Suppressor macrophage treated with lipopolysaccharide for 1 hour (primary cell): ENCODE results near the gene LYRM9.
A peak's percentile ranks its signal among the peaks of the same experiment; 100 is the strongest.
"Not testable (repeated sequence)": the region's sequence is repeated elsewhere in the genome, so short reads cannot be mapped to it uniquely, and the experiment has no call there.

Experiments
- DNase-seq, 3 donors: peaks; one replicate each; pipeline ENCODE4 v3.0.0-alpha.2; 2020 to 2022

LYRM9 gene

DNA sequence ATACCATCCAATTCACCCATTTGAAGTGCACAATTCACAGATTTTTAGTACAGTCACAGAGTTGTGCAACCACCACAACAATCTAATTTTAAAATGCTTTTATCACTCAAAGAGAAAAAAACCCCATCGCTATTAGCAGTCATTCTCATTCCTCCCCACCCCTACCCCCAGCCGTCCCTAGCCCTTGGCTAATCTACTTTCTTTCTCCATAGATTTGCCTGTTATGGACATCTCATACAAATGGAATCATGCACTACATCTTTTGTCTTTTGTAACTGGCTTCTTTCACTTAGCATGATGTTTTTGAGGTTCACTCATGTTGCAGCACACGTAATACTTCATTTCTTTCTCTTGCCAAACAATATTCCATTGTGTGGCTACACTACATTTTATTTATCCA is 20.4 kb downstream of the LYRM9 start:
- no peak for DNase-seq

DNA sequence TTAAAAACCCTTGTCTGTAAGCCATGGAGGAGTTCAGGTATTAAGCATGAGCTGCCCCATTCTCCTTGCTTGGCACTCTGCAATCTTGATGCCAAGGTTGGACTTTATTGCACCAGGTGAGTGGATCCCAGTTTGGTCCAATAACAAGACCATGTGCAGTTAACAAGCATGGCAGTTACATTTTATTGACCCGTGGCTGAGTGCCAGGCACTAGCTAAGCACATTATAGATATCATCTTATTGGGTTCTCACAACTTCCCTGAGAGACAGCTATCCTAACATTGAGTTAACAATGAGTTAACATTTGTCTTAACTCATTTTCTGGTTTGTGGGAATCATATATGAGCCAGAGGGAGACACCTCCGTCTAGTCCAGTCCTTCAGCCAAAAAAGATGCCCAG is 21.8 kb downstream of the LYRM9 start:
- DNase-seq, result no peak

DNA sequence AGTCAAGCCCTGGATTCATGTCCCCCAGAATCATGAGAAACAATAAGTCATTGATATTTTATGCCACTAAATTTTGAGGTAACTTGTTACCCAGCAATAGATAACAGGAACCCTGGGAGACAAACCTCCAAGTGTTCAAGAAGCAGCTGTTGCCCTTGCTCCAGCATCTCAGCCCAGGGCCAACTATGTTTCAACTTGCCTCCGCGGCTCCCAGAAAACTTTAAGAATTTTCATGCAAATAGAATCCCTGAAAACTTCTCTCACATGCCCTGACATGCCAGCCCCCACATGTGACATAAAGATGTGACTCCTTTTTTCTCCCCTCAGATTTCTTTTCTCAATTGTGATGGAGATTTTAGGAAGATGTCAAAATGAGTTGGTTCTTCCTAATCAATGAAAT is 22.8 kb downstream of the LYRM9 start:
- no peak for DNase-seq

DNA sequence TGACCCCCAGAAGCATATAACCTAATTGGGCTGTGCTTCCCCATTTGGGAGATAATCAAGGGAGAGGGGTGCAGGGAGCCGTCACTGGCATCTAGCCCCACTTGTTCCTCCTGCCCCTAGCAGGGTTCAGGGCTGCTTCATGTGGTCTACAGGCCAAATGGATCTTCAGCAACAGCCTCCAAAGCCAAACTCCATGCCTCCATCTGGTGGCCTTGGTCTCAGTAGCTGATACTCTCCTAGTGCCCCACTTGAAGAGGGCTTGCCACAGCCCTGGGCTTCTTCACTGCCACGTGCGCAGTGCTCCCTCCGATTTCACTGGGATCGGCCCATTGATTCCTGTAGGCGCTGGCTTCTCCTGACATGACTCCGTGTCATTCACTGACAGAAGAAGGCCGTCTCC is 24.6 kb downstream of the LYRM9 start:
- DNase-seq, result no peak

DNA sequence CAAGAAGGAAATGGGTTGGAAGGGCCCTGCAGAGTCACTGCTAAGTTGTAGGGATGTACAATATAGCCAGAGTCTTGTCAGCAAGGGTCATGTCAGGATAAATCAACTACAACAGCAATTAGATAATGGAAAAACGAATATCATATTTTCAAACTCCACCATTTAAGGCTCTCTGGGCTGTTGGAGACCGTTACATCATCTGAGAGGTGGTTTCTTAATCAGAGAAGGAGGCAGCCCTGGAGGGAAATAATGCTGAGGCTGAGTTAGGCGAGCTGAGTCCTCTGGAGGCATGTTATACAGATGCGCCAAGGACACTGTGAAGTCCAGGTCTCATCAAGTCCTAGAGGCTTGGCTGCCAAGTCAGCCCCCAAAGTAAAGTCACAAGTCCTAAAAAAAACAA is 30.3 kb downstream of the LYRM9 start:
- DNase-seq, result no peak

DNA sequence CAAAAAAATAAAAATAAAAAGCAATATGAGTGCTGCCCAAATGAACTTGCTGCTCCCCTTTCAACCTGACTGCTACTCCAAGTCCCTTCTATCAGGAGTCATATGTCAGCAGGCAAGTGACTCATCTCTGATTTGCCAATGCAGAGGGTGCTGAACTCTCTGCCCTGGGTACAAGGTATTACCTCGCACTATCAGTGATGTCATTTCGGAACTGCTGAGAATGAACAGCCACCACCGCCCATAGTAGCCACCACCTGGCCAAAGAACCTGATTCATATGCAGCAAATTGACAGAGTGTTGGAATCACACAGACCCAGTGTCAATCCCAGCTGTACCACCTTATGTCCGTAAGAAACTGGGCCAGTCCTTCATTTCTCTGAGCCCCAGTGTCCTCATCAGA is 31.2 kb downstream of the LYRM9 start:
- peak; percentile 51 to 59 (median 54) for DNase-seq

DNA sequence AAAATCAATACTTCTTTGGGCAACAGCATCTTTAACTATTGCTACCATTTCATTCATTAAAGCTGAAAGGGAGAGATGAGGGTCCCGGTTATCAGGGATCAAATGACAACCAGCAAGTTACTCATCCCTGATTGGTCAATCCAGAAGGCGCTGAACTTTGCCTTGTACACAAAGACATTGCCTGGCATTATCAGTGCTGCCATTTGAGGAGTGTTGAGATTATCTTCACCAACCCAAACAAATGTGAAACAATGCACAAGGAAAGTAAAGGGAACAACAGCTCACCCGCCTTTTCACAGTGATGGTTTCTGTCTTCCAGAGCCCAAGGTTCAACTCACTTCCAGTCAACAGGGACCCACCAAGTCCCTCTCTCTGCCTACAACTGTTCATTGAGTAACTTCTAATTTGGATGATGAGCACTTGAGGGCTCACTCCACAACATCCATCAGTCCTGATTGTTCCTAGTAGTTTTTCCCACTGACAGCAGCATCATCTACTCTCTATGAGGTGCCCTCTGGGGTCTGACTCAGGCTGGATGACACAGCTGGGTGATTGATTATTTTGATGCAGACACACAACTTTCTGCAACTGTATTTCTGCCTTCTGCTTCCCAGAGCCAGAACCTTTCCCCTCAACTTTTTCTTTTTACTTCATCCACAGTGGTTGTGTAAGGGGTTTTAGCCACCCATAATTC is 32.0 kb downstream of the LYRM9 start:
- DNase-seq, result no peak

DNA sequence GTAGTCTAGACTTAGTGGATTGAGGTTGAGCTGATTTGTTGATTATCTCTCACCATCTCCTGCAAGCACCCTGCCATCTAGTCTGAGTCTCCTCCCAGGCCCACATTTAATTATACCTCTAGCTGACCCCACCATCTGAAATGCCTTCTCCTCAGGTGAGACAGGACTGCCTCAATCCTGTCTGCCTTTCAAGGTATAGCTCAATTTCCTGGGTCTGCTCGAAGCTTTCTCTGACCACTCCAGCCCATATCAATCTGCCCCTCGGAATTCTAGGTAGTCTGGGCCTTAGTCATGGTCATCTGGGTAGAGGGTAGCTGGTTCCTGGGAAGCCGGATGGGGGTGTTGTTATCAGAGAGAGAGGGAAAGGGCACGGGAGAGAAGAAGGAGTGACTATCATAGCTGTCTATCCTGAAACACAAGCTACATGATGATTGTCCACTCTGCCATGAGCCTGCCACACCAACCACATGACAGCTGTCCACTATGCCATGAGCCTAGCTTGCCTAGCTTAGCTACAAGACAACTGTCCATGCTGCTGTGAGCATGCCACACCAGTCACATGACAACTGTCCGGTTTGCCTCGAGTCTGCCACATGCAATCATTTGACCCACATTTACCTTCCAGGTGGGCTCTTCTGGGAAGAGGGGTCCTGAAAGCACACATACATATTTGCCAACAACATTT is 34.4 kb downstream of the LYRM9 start:
- DNase-seq, result no peak

DNA sequence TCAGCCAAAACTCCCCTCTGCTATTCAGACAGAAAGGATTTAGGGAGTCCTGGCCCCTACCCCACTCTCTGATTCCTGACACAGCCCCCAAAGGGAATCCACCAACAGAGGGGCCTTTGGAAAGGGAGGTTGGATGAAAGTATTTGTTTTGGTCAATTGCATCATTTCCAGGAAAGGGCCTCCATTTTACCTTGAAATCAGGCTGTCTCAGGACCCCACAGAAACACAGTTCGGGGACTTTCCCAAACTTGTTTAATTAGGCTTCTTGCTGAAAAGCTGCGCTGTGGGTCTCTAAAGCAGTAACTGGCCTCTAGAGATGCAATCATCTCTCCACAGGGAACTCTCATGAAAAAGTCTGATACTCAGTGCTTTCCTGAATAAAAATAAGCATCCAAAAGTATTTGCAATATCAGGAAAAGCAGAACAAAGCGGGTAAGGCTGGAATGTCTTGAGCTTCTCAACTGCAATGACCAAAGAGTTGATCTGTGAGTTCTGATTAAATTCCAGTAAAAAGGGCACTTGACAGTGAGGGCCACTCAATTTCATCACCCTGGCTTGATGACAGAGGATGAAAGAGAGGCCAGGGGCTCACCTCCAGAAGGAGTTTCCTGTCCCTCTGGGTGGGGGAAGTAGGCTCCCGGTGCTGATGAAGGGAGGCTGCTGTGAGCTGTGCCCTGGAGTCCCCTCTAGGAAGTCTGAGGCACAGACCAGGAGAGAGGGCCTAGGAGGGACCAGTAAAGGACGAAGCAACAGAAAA is 36.3 kb downstream of the LYRM9 start:
- DNase-seq, result no peak

DNA sequence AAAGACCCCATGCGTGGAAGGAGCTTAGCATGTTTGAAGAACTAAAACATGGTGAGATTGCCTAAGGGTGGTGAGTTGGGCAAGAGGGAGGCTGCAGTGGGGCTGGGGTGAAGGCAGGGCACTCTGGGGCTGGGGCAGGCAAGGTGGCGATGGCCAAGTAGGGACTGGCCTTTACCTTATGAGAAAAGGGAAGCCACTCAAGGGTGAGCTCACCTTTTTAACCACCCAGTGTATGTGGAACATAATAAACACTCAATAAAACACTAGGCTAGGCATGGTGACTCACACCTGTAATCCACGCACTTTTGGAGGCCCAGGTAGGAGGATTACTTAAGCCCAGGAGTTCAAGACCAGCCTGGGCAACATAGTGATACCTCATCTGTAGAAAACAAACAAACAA is 37.7 kb downstream of the LYRM9 start:
- DNase-seq, result no peak

DNA sequence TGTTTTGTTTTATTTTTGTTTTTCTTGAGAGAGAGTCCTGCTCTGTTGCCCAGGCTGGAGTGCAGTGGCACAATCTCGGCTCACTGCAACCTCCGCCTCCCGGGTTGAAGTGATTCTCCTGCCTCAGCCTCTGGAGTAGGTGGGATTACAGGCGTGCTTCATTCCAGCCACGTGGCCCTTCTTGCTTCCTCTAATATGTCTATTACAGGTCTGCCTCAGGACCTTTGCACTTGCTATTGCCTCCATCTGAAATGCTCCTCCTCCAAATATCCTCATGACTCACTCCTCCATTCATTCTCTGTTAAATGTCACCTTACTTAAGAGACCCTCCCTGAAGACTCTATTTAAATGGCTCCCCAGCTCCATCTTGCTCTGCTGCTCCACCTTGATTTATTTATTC is 39.0 kb downstream of the LYRM9 start:
- no peak for DNase-seq

DNA sequence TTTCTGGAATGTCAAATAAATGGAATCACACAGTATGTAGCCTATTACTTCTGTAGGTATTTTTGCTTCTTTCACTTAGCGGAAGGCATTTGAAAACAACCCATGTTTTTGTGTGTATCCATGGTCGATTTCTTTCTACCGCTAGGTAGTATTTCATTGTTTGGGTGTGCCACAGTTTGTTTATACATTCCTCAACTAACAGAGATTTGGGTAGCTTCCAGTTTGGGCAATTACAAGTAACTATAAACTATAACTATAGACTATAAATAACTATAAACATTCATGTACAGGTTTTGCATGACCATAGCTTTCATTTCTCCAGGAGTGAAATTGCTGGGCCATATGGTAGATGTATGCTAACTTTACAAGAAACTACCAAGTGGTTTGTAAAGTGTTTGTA is 40.1 kb downstream of the LYRM9 start:
- DNase-seq, result no peak

DNA sequence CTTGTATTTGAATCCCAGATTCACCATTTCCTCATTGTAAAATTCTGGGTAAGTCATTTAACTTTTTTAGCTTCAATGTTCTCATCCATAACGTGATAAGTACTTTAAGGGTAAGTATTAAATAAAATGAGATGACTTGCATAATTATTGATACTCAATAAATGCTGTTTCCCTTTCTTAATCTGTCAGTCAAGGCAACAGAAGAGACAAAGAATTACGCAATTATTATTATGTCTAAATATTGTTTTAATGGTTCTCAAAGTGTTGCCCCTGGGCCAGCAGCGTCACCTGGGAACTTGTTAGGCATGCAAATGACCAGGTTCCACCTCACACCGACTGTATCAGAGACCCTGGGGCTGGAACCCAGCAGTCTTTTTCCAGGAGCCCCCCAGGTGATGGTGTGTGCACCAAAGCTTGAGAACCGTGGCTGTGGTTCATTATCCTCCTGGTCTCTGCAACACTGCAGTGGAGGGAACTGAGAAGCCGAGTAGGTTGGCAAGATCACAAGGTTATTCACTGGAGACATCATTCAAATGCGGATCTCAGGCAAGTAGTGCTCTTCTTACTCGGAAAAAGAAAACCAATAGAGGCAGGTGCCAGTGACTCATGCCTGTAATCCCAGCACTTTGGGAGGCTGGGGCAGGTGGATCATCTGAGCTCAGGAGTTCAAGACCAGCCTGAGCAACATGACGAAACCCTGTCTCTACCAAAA is 43.5 kb downstream of the LYRM9 start:
- DNase-seq, result no peak

DNA sequence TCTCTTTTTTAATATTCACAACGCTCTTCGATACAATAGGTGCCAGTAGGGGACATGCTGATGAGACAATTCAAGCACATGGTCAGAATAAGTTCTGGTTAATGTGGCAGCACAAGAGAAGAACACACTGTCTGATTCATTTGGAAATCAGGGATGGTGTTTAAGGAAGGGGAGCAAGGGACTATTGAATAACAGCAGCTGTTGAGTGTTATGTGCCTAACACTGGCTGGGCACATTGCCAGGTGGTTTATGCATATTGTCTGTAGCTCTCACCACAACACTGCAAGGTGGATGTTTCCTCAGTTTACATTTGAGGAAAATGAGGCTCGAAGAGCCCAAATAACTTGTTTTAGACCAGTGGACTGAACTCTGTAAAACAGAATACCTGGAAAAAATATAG is 44.2 kb downstream of the LYRM9 start:
- DNase-seq, result no peak

DNA sequence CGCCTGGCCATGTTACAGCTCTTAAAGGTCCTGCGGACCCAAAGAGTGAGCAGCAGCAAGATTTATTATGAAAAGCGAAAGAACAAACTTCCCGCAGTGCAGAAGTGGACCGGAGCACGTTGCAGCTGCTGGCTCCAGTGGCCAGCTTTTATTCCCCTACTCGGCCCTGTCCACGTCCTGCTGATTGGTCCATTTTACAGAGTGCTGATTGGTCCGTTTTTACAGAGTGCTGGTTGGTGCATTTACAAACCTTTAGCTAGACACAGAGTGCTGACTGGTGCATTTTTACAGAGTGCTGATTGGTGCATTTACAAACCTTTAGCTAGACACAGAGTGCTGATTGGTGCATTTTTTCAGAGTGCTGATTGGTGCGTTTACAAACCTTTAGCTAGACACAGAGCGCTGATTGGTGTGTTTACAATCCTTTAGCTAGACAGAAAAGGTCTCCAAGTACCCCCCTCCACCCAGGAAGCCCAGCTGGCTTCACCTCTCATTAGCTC is 46.3 kb downstream of the LYRM9 start:
- DNase-seq, result not testable (repeated sequence)

DNA sequence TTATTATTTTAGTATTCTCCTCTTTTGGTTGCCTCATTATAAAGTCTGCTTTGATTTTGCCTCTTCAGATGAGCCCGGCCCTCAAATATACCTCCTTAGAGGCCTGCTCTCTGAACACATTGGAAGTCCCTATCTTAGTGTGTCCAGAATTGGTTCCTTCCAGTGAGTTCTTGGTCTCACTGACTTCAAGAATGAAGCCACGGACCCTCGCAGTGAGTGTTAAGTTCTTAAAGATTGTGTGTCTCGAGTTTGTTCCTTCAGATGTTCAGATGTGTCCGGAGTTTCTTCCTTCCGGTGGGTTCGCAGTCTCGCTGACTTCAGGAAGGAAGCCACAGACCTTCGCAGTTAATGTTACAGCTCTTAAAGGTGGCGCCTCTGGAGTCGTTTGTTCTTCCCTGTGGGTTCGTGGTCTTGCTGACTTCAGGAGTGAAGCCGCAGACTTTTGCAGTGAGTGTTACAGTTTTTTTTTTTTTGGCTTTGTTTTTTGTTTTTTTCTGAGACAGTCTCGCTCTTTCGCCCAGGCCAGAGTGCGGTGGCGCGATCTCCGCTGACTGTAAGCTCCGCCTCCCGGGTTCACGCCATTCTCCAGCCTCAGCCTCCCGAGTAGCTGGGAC is 47.0 kb downstream of the LYRM9 start:
- DNase-seq, result no peak

DNA sequence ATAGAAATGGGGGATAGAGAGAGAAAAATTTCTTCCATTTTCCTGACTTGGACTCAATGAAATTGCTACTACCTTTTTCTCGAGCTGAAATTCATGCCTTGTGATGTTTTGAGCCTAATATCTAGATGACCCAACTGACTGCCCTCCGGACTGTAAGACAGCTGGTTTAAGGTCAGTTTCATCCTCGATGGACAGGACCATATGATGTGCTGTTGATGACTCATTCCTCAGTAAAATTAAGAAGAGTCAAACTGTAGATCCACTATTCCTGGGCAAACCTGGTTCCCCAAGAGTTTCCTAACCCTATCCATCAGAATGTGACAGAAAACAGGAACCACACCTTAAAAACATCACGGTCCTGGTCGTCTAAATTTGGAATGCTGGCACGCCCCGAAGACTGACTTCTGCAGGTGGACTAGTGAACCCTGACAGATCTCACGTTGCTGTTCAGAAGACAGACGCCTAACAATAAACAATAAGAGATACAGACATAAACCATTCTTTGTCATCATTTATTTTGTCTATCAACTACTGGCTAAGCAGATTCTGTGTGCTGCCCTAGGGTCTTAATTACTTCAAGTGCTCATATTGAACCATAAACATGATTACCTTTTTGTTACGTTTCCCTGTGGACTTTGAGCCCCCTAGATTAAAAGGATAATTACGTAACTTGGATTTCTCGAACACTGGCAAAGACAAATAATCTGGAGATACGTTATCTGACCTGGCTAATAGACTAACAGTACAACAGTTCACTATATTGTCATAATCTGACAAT is 47.7 kb downstream of the LYRM9 start:
- DNase-seq, result no peak

DNA sequence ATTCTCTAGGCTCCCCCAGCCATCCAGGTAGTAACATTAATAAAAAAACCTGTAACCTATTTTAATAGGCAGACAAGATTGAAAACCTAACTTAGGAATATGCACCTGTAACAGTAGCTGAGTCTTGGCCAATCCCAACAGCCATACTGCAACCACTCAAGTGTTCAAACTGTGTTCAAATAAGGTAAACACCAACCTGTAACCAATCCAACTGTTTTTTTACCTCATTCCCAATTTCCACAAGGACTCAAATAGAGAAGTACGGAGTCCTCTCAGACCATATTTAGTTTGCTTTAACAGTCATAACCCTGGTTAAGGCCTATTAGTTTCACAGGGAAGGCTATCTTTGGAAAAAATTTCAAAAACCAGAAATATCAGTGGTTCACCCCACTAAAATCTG is 52.5 kb downstream of the LYRM9 start:
- no peak for DNase-seq

DNA sequence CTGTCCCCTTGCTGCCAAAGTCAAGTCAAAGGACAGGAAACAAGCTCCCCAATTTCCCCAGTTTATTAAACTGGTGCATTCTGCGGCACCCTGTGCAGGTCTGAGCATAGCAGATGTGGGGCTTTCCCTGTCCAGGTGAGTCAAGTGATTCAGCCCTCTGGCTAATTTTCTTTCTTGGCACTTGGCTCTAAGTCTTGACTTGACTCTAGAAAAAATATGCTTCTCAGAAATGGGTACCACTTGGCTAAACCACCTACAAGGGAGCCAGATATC is 52.8 kb downstream of the LYRM9 start:
- not testable (repeated sequence) for DNase-seq

DNA sequence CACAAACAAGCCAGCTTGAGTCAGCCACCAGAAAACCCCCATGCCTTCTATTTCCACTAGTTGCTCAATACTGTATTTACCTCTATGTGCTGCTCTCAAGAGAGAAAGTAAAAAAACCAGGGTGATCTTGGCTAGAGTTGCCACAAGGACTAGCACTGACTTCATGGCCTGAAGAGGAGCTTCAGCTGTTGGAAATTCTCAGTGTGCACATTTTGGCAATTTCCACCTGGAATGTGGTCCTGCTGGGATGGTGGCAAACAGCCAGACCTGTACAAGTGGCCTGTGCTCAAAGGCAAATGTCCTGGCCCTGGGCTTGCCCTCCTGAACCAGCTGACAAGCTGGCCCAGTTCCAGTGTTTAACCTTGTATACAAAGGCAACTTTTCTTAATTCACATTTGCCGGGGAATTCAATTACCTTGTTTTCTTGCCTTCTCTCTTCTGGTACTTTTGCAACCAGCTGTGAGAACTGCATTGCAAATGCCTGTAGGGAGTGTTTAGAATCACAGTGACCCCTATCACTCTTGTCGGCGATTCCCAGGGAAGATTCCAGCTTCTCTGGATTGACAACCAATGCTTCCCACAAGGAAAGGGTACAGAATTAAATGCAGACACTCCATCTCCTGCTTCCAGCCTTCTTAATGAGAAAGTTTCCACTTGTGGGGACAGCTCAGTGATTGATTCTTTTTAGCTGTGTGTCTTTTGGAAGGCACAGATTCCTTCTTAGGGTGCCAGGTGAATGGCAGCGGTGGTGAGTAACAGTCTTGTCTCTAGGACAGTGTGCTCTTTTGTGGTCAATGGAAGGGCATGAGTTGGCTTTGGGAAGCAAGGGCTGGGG is 53.4 kb downstream of the LYRM9 start:
- DNase-seq, result not testable (repeated sequence)

DNA sequence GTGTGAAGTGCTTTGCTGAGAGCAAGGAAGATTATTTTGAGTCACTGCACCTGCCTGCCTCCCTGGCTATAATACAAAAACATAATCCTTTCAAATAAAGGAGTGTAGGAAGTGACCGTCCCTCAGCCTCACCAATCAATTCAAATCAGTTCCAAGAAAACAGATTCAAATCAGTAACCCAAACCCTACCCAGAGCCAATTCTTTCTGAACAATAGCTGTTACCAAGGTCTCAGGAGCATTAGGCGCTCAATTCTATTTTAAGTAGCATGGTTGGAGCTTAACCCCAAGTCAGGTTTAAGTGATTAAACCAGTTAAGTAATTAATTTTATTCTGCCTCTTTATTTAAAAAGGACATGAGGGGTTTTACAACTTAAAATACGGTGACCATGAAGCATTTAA is 54.6 kb downstream of the LYRM9 start:
- not testable (repeated sequence) for DNase-seq
